GM18519 (cell line): ENCODE measurements around the gene RIMS1.
"Not testable (repeated sequence)": the region's sequence is repeated elsewhere in the genome, so short reads cannot be mapped to it uniquely, and the experiment has no call there.

ENCODE experiments used
- ATAC-seq: cut with Tn5 transposase; IDR thresholded peaks from one replicate; pipeline ENCODE4 v1.9.1; 2021; ENCODE audit warnings: mild to moderate bottlenecking, moderate library complexity; ENCODE audit not compliant: unreplicated experiment, low FRiP score

RIMS1 gene

DNA sequence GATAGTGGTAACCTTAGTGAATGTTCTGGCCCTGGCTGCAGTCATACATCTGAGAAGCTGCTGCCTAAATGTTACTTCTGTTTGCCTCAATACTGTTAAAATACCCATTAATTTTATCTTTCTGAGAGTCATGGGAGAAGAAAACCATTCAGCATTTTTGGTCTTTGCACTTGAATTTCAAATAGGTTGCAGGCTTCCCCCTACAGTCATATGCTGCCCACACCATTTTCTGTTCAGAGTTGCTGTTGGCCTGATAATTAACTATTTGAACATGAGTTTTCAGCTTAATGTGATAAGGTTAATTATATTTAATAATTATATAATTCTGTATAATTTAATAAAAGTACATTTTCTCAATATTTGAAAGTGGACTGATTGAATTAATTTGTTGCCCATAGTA lies 410.0 kb downstream of the RIMS1 start:
- ATAC-seq, result no peak

- ATAC-seq, result no peak
Observed at GRCh38 chr6:72305971-72306370, 419.6 kb downstream of the RIMS1 start.

GRCh38 chr6:72316675-72317380 lies 430.5 kb downstream of the RIMS1 start:
- ATAC-seq, result no peak

DNA sequence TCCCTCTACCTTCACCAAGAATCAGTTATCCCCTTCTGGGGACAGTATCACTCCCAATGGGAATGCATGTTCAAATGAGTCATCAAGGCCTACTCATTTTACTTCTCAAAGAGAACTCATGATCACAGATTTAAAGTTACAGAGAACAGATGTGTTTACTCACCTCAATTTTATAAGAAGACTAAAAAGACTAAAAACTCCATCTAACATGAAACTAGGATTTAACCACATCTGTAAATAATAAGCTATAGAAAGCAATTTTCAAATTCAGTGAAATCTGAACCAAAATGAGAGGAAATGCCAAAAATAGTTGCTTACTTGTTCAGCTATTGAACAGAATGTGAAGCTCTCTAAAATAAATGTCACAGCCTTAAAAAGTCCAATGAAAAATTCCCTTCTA lies 435.4 kb downstream of the RIMS1 start:
- no peak for ATAC-seq

GRCh38 chr6:72322771-72323170 lies 436.4 kb downstream of the RIMS1 start:
- no peak for ATAC-seq

DNA sequence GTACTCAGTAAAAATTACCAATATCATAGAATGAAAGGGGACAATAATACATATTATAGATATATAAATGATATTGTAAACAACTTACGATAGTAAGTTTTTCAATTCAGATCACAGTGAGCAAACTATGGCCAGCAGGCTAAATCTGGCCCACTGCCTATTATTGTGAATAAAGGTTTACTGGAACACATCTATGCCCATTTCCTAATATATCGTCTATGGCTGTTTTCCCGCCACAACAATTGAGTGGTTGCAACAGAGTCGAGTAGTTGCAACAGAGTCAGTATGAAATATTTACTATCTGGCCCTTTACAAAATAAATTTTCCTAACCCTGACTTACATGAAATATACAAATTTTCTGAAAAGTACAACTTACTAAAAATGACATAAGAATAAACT lies 438.2 kb downstream of the RIMS1 start:
- ATAC-seq, result no peak

- no peak for ATAC-seq
Observed at GRCh38 chr6:72328775-72329174, 442.4 kb downstream of the RIMS1 start.

DNA sequence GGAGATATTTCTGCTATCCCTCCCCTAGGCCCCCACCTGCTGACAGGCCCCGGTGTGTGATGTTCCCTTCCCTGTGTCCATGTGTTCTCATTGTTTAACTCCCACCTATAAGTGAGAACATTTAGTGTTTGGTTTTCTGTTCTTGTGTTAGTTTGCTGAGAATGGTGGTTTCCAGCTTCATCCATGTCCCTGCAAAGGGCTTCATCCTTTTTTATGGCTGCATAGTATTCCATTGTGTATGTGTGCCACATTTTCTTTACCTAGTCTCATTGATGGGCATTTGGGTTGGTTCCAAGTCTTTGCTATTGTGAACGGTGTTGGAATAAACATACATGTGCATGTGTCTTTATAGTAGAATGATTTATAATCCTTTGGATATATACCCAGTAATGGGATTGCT lies 448.9 kb downstream of the RIMS1 start:
- not testable (repeated sequence) for ATAC-seq

DNA sequence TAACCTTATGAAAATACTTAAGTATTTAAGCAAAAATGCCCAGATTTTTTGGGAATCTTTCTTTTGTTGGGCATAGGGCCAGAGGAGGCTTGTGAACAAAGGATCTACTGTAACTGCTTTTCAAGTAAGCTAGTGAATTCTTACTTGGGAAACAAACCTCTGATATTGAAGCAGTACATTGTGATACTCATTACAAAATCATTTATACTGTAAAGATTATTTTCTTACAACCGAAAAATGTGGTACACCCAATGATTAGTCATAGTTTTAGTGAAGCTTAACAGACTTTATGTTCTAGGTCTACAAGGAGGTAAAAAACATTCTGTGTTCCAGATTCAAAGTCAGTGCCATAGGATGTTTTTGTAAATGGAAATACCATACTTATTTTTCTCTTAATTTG lies 462.6 kb downstream of the RIMS1 start:
- ATAC-seq, result no peak

DNA sequence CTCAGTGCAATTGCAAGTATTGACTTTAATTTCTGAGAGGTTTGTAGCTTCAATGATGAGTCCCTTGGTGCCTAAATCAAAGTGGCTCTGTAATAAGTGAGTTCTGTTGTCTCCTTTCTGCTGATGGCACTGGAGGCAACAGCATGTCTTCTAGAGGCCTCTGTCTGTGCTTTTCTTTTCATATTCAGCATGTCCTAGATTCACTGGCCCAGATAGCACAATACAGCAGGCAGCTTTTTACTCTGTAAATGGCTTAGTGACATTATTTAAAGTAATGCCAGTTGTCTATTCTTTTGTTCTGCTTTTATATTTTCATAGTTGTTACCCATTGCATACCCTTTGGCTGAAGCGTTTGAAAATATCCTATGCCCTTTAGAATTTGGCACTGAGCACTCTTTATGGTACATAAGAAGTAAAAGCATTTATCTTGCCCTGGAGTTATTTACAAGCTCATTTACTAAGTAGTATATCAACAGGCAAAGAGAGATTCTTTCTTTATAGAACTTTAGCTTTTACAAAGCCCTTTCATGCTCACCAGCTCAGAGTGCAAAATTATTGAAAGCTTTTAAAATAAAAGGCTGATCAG lies 464.0 kb downstream of the RIMS1 start:
- no peak for ATAC-seq

- no peak for ATAC-seq
Observed at GRCh38 chr6:72363844-72364740, 477.7 kb downstream of the RIMS1 start.

- ATAC-seq, result peak; percentile 46
Observed at GRCh38 chr6:72365773-72366172, 479.4 kb downstream of the RIMS1 start.

DNA sequence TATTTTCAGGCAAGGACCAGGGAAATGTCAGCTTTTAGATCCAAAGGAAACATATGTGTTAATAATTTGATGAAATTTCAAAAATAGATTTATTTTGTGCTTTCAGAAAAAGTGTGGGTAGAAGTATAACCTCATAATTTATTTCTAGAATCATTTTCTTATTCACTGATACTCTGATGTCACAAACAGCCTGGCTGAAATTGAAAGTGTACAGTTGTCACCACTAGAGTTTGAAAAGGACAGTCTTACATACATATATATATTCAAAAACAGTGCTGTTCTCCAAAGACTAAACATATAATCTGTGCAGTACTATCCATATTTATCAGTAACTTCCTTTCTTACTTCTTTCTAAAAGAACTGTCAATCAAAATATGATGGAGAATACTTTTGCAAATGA lies 481.1 kb downstream of the RIMS1 start:
- no peak for ATAC-seq

- no peak for ATAC-seq
Observed at GRCh38 chr6:72371473-72371872, 485.1 kb downstream of the RIMS1 start.

GRCh38 chr6:72374172-72374571 lies 487.8 kb downstream of the RIMS1 start:
- ATAC-seq, result no peak

GRCh38 chr6:72374857-72375256 lies 488.5 kb downstream of the RIMS1 start:
- ATAC-seq, result no peak

GRCh38 chr6:72376736-72377135 lies 490.4 kb downstream of the RIMS1 start:
- no peak for ATAC-seq

- ATAC-seq, result no peak
Observed at GRCh38 chr6:72381076-72381475, 494.7 kb downstream of the RIMS1 start.

DNA sequence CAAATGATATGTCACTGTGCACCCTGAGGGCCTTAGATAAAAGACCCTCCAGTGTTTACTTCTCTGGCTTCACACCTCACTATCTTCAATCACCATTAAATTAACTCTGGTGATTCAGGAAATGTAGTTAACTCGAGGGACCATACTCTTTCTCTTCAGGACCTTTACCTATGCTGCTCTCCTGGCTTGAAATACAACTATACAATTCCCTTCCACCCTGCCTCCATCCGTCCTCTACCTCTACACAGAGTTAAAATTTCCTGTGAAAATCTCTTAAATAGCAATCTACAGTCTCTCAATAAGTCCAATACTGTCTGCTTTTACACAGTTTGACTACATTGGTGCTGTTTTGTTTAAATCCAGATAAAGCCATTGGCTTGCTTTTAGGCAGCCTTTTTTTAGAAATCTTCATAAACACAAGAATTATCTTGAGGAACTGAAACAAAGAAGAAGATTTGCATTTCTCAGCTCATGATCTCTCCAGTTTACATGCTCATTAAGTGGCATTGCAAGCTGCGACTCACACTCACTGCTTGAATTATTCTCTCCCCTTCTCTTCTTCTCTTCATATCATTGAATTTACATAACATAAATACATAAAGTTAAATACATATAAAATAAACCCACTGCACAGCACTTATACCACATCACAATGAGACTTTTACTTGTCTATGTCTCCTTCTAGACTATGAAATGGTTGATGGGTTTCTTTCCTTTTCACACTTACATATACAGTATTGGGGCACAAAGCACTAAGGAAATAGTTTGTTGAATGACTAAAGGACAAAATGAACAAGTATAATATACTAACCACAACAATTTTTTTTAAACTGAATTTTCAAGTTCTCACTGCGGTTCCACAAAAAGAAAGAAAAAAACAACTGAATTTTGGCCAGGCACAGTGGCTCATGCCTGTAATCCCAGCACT lies 496.5 kb downstream of the RIMS1 start:
- peak; percentile 98 for ATAC-seq

DNA sequence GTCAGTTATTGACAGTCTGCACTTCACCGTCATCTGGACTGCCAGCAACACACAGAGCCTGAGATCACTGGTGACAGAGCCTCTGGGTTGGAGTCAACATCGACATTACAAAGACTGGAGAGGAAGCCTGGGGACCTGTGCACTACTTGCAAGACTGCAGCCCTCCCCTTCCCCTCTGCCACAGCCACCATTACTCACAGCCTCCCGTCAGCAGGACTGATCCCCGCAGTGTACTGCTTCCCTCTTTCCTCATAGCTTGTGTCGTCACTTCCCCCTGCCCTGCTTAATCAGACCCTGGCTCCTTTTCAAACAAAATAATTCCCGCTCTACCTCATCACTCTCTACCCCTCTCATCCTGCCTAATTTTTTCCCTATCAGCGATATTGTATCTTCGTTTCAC lies 500.0 kb downstream of the RIMS1 start:
- no peak for ATAC-seq
